Measurements from ENCODE around the gene PGGHG.

Gene PGGHG

DNA sequence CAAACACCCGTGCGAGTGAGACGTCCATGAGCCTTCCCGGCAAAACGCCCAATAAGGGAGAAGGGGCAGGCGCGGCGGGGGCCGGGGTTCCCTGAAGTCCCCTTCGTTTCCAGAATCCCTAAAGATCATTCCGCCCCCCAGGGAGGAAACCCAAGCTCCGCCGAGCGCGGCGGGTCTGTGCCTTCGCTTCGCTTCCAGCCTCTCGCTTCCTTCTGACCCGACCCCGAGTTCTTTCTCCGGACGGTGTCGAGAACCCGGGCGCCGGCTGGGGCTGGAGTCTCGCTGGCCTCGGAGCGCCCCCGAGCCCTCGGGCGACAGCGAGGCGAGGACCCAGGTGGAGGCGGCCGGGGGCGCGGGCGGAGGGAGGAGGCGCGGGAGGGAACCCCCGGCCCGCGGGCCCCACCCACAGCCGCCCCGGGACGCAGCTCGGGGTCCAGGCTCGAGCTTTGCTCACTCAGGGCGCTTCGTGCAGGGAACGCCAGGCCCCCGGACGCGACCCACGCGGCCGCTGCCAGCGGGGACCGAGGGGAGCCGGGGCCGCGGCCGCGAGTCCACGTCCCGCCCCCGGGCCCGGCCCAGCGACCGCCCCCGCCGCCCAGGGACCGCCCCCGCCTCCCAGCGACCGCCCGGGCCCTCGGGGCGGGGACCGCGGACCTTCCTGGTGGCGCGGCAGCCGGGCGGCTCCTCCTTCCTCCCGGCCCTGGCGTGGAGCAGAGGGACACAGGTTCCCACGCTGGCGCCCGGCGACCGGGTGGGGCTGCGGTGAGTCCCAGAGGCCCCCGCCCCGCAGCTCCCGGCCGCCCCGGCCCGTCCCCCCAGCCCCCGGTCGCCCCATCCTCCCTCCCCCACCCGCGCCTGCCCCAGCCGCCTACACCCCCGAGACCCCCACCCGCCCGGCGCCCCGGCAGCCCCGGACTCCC lies at the start of gene PGGHG:
Gene PGGHG (plus strand): TSS at position 649 of the 920 bp plus-strand sequence. CDS start 691 bp downstream, outside the sequence.
- peak within 1 kb of the TSS; percentile 52 for H3K4me3 ChIP-seq (replicated peaks; ENCODE audit: low read depth, low read length)
- DNase-seq (ENCODE audit: low read depth): peak; percentile 33
- TF ChIP-seq, protein P1, sequence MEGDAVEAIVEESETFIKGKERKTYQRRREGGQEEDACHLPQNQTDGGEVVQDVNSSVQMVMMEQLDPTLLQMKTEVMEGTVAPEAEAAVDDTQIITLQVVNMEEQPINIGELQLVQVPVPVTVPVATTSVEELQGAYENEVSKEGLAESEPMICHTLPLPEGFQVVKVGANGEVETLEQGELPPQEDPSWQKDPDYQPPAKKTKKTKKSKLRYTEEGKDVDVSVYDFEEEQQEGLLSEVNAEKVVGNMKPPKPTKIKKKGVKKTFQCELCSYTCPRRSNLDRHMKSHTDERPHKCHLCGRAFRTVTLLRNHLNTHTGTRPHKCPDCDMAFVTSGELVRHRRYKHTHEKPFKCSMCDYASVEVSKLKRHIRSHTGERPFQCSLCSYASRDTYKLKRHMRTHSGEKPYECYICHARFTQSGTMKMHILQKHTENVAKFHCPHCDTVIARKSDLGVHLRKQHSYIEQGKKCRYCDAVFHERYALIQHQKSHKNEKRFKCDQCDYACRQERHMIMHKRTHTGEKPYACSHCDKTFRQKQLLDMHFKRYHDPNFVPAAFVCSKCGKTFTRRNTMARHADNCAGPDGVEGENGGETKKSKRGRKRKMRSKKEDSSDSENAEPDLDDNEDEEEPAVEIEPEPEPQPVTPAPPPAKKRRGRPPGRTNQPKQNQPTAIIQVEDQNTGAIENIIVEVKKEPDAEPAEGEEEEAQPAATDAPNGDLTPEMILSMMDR (IDR thresholded peaks at IDR 0.05; ENCODE audit: low read length, missing control alignments): no peak

DNA sequence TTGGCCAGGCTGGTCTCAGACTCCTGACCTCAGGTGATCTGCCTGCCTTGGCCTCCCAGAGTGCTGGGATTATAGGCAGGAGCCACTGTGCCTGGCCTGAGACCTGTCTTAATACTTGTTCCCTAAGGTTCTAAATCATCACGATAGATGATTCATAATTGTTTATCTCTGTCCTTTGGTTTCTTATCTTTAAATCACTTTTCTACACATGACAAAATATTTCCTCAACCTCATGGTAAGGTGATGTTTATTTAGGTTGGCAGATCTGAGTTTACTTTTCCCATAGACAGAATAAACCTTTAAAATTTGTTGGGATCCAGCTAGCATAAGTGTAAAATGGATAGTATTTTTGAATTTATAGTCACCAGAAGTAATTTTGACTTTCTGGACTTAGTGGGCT lies 48.6 kb upstream of the PGGHG start:
- DNase-seq (ENCODE audit: low read depth): no peak
- H3K4me3 ChIP-seq (replicated peaks; ENCODE audit: low read depth, low read length): no peak overlapping the region
- TF ChIP-seq, protein P1 (IDR thresholded peaks at IDR 0.05; ENCODE audit: low read length, missing control alignments): no peak

DNA sequence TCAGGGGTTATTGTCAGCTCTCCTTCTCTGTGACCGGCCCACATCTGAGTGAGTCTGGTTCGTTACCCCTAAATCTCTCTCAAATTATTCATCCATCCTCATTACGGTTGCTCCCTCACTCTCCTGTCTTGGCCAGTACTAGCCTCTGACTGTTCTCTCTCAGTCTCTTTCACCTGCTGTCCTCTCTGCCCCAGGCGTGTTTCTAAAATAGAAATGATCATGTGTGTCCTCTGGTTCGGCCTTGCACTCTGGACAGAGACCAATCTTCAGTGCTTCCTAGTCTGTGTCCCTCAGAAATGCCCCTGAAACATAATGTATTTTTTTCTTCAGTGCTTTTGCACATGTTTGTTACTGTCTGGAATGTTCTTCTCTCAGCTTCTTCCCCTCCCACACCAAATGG lies 47.3 kb upstream of the PGGHG start:
- DNase-seq (ENCODE audit: low read depth): no peak
- no peak overlapping the region for H3K4me3 ChIP-seq (replicated peaks; ENCODE audit: low read depth, low read length)
- TF ChIP-seq, protein P1 (IDR thresholded peaks at IDR 0.05; ENCODE audit: low read length, missing control alignments): no peak

DNA sequence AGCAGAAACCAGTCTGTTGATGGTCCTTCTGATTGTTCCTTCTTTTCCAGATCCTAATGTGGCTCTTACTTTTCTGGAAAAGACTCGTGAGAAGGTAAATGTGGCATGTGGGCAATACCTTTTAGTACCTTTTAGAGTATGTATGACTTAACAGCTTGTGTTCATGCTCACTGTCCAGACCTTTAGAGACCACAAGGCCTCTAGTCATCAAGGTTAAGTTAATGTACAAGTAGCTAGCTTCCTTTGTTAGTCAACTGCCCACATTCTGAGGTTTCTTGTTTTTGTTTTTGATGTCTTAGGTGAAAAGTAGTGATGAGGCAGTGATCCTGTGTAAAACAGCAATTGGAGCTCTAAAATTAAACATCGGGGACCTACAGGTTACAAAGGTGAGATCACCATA lies 44.5 kb upstream of the PGGHG start:
- DNase-seq (ENCODE audit: low read depth): no peak

DNA sequence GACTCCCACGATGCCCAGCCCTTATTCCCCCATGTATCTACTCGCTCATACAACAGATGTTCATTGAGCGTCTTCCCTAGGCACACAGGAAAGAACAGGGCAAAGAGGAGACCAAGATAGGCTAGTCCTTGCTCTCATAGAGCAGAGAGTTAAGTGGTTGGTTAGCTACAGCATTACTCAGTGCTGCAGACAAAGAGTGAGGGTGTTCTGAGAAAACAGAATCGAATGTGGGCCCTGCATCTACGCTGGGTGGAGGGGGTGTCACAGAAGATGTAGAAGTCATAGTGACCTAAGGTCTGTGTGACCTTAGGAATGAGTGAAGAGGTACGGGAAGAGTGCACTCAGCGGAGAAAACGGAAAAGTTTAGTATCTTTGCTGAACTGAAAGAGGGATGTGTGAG lies 39.9 kb upstream of the PGGHG start:
- TF ChIP-seq, protein P1 (IDR thresholded peaks at IDR 0.05; ENCODE audit: low read length, missing control alignments): no peak
- no peak overlapping the region for H3K4me3 ChIP-seq (replicated peaks; ENCODE audit: low read depth, low read length)
- DNase-seq (ENCODE audit: low read depth): no peak

More for the DNA sequence above, 44.5 kb upstream of the PGGHG start:
- no peak overlapping the region for H3K4me3 ChIP-seq (replicated peaks; ENCODE audit: low read depth, low read length)
- TF ChIP-seq, protein P1 (IDR thresholded peaks at IDR 0.05; ENCODE audit: low read length, missing control alignments): no peak

DNA sequence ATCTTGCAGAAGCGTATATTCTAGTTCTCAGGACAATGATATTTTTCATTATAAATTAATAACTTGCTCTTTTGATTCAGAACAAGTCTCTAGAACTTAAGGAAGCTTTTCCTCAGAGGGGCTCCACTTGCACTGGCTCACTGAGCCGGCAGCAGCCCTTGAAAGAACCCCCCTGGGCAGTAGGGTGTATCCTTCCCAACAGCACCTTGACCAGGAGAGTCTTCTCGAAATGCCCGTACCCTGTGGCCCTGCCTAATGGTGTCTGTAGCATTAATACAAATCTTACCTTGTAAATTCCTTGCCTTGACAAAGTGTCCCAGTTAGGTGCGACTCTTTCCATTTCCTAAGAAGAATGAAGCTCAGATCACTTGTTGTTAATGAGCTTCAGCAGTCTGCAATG lies 38.7 kb upstream of the PGGHG start:
- DNase-seq (ENCODE audit: low read depth): no peak
- H3K4me3 ChIP-seq (replicated peaks; ENCODE audit: low read depth, low read length): no peak overlapping the region
- TF ChIP-seq, protein P1 (IDR thresholded peaks at IDR 0.05; ENCODE audit: low read length, missing control alignments): no peak
